Activated CD8-positive, alpha-beta T cell treated with anti-CD3 and anti-CD28 coated beads for 36 hours (primary cell): ENCODE measurements around the gene ST8SIA4. TPM values are rescaled to one million over a fixed set of nuclear protein-coding genes. Genes with fewer than 3 reads are reported as not detected.

Experiments used
- ATAC-seq: fragments of 200-7000 bp; cut with Tn5 transposase; one replicate; pipeline ENCODE4 v1.10.0; 2021; ENCODE audit warnings: mild to moderate bottlenecking, moderate library complexity
- CTCF ChIA-PET: fragments of 350-600 bp; sonication (Branson Sonifier 250); formaldehyde crosslinking; loops from one replicate; lab custom pipeline; 2021; ENCODE audit warnings: antibody characterized with exemption; lab: Charles Lee
- POLR2A ChIA-PET: fragments of 350-600 bp; sonication (Branson Sonifier 250); formaldehyde crosslinking; loops from one replicate; lab custom pipeline; 2021; ENCODE audit warnings: antibody characterized with exemption; lab: Charles Lee
- DNase-seq: peaks from one replicate; pipeline ENCODE4 v3.0.0-alpha.2; 2020
- H3K27ac Mint-ChIP-seq: one replicate; pipeline ENCODE4 v1.8.0; 2021; ENCODE audit warnings: mild to moderate bottlenecking, mixed read lengths
- H3K27me3 Mint-ChIP-seq: one replicate; pipeline ENCODE4 v1.8.0; 2021; ENCODE audit warnings: mixed read lengths
- H3K36me3 Mint-ChIP-seq: one replicate; pipeline ENCODE4 v1.8.0; 2021; ENCODE audit warnings: low read depth, mixed read lengths
- H3K4me1 Mint-ChIP-seq: one replicate; pipeline ENCODE4 v1.8.0; 2021; ENCODE audit warnings: low read depth, mixed read lengths
- H3K4me3 Mint-ChIP-seq: one replicate; pipeline ENCODE4 v1.8.0; 2021; ENCODE audit warnings: mild to moderate bottlenecking, moderate library complexity, mixed read lengths
- H3K9me3 Mint-ChIP-seq: one replicate; pipeline ENCODE4 v1.8.0; 2021; ENCODE audit warnings: mixed read lengths
- CTCF ChIP-seq: fragments of 200-600 bp; IDR thresholded peaks from one replicate; pipeline ENCODE4 v1.8.0; 2022; ENCODE audit warnings: antibody characterized with exemption, mild to moderate bottlenecking
- intact Hi-C: fragments of 100-400 bp; cut with micrococcal nuclease; formaldehyde crosslinking; loops from one replicate; pipeline ENCODE4 v1.10.0; 2022
- total RNA-seq, 2 experiments: library from RNA; stranded (reverse); gene quantifications; one replicate each; pipeline ENCODE4 v1.2.3, GENCODE V29; 2021

The ST8SIA4 gene
- total RNA-seq, 2 experiments from 2014 or later, result 31.6 to 34.1 TPM

- no peak for ATAC-seq
- intact Hi-C loops, result no loop called here
- Mint-ChIP-seq H3K27me3 (no peaks in the 10 kb centered on the region), H3K36me3 (no peaks in the 10 kb centered on the region), H3K27ac (no peak overlapping the region), H3K4me3 (no peak overlapping the region), H3K9me3 (no peaks in the 10 kb centered on the region), H3K4me1 (no peaks in the 10 kb centered on the region)
- DNase-seq, result no peak
- ChIA-PET POLR2A (no interaction called here), CTCF (interaction anchor here (1.1 to 1.7 kb wide), 3 partner anchors 9 to 31 kb away, joined by 3 to 5 read pairs (median 5); no protein-coding TSS in a partner anchor)
- no peak for TF ChIP-seq CTCF
These were observed 140.1 kb downstream of the ST8SIA4 start for GRCh38 chr5:100762995-100763394.

DNA sequence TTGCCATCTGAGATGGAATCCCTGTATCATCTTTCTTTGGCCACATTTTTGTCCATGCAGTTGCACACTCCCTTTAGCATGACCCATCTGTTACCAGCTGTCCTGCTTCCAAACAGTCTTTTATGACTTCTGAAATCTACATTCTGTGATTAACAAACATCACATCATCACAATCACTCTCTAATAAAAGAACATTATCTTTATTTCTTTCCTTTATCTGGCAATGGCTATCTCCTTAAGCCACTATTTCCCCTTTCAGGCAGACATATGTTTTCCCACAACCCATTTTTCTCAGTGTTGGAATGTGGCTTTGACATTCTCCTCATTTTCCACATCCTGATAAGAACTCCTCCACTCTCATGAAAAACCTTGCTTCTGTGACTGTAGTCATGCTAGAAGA, 141.0 kb downstream of the ST8SIA4 start:
- ATAC-seq, result no peak
- DNase-seq, result no peak
- Mint-ChIP-seq H3K27me3 (no peaks in the 10 kb centered on the region), H3K9me3 (no peaks in the 10 kb centered on the region), H3K27ac (no peak overlapping the region), H3K4me1 (no peaks in the 10 kb centered on the region), H3K4me3 (no peak overlapping the region), H3K36me3 (no peaks in the 10 kb centered on the region)
- ChIA-PET POLR2A (no interaction called here), CTCF (interaction anchor here (1.4 to 1.7 kb wide), 2 partner anchors 10 to 30 kb away, joined by 5 read pairs; no protein-coding TSS in a partner anchor)
- TF ChIP-seq CTCF, result no peak
- intact Hi-C loops, result no loop called here

GRCh38 chr5:100761192-100761591, 141.9 kb downstream of the ST8SIA4 start:
- no peak for ATAC-seq
- intact Hi-C loops, result no loop called here
- Mint-ChIP-seq H3K27ac (no peak overlapping the region), H3K9me3 (no peaks in the 10 kb centered on the region), H3K36me3 (no peaks in the 10 kb centered on the region), H3K4me3 (no peak overlapping the region), H3K27me3 (no peaks in the 10 kb centered on the region), H3K4me1 (no peaks in the 10 kb centered on the region)
- ChIA-PET POLR2A (no interaction called here), CTCF (no interaction called here)
- no peak for DNase-seq
- TF ChIP-seq CTCF, result no peak

- no peak overlapping the region for H3K4me3 Mint-ChIP-seq
- H3K27me3 Mint-ChIP-seq, result no peaks in the 10 kb centered on the region
- no peaks in the 10 kb centered on the region for H3K36me3 Mint-ChIP-seq
- intact Hi-C loops, result no loop called here
- DNase-seq (no peak), ATAC-seq (no peak)
- no peaks in the 10 kb centered on the region for H3K9me3 Mint-ChIP-seq
- CTCF ChIA-PET, result no interaction called here
- no peak overlapping the region for H3K27ac Mint-ChIP-seq
- TF ChIP-seq CTCF, result no peak
- POLR2A ChIA-PET, result no interaction called here
- no peaks in the 10 kb centered on the region for H3K4me1 Mint-ChIP-seq
These were observed 142.4 kb downstream of the ST8SIA4 start for GRCh38 chr5:100760688-100761087.

- ChIA-PET POLR2A (no interaction called here), CTCF (no interaction called here)
- Mint-ChIP-seq H3K9me3 (no peaks in the 10 kb centered on the region), H3K27me3 (no peaks in the 10 kb centered on the region), H3K4me3 (no peak overlapping the region), H3K36me3 (no peaks in the 10 kb centered on the region), H3K4me1 (no peaks in the 10 kb centered on the region), H3K27ac (no peak overlapping the region)
- no peak for TF ChIP-seq CTCF
- intact Hi-C loops, result no loop called here
- no peak for ATAC-seq
- DNase-seq, result no peak
These were observed 144.3 kb downstream of the ST8SIA4 start for GRCh38 chr5:100758780-100759179.
